Gastrocnemius medialis (tissue), 4 donors: ENCODE measurements around the gene ENPP3. TPM values are rescaled to one million over a fixed set of nuclear protein-coding genes. Genes with fewer than 3 reads are reported as not detected.

ENCODE experiments used
- ATAC-seq, 2 donors: fragments of 150-250 bp; one replicate each; pipeline ENCODE4 v1.9.1; 2016
- DNase-seq, 2 donors: peaks; one replicate each; pipeline ENCODE4 v3.0.0-alpha.2; 2019
- H3K27ac ChIP-seq, 4 donors: fragments of 200-600 bp; sonication (generic); 1 replicate in 1 of 4; 2 replicates in 3 of 4; pipeline ENCODE4 v1.5.1; 2016 to 2018; ENCODE audit warnings: mild to moderate bottlenecking in 2 of 4, moderate library complexity in 1 of 4
- H3K27me3 ChIP-seq, 3 donors: fragments of 200-600 bp; sonication (generic) in 2 of 3; 1 replicate in 1 of 3; 2 replicates in 2 of 3; pipeline versions ENCODE4 v1.5.1 to v1.6.0; 2016 to 2019; ENCODE audit warnings: mild to moderate bottlenecking in 1 of 3, moderate library complexity in 1 of 3
- H3K36me3 ChIP-seq, 2 donors: fragments of 200-600 bp; sonication (generic) in 1 of 2; one replicate each; pipeline ENCODE4 v1.5.1; 2017 to 2018
- H3K4me1 ChIP-seq, 2 donors: fragments of 200-600 bp; sonication (generic) in 1 of 2; one replicate each; pipeline ENCODE4 v1.5.1; 2016 to 2017; ENCODE audit warnings: mild to moderate bottlenecking in 2 of 2
- H3K4me3 ChIP-seq, 4 donors: fragments of 200-600 bp; sonication (generic) in 3 of 4; 1 replicate in 1 of 4; 2 replicates in 3 of 4; pipeline ENCODE4 v1.5.1; 2016 to 2019; ENCODE audit warnings: mild to moderate bottlenecking in 2 of 4
- H3K9me3 ChIP-seq, 3 donors: fragments of 200-600 bp; sonication (generic) in 2 of 3; 1 replicate in 1 of 3; 2 replicates in 2 of 3; pipeline ENCODE4 v1.5.1; 2016 to 2019
- POLR2A ChIP-seq, 2 donors: fragments of 450-650 bp; IDR thresholded peaks; one replicate each; pipeline ENCODE4 v1.6.1; 2017; ENCODE audit warnings: antibody characterized with exemption in 2 of 2, mild to moderate bottlenecking in 2 of 2, moderate library complexity in 2 of 2
- in situ Hi-C, 4 donors: fragments of 200-750 bp; cut with MboI; loops; one replicate each; pipeline versions ENCODE4 v1.15.0 to v1.8.0; 2017; ENCODE audit warnings: low sequenced_read_pairs in 4 of 4
- intact Hi-C: fragments of 100-400 bp; cut with DNase I; formaldehyde crosslinking; loops from one replicate; pipeline ENCODE4 v1.15.1; 2023; ENCODE audit warnings: low total_unique reads
- total RNA-seq, 4 donors: library from RNA; depleted of rRNA; stranded (reverse); fragments of >200 nt; gene quantifications; one replicate each; pipeline versions ENCODE4 v1.1.0 to v1.2.3, GENCODE V29; 2016
- TF ChIP-seq, protein P1 (sequence below), 5 experiments: fragments of 450-650 bp in 3 of 5; fragments of 200-600 bp in 2 of 5; sonication (generic) in 2 of 5; IDR thresholded peaks in 4 of 5; conservative IDR thresholded peaks in 1 of 5; 1 replicate in 4 of 5; 2 replicates in 1 of 5; pipeline ENCODE4 v1.5.1; 2016 to 2019; ENCODE audit warnings: antibody characterized with exemption in 5 of 5, mild to moderate bottlenecking in 3 of 5, moderate library complexity in 3 of 5

Gene ENPP3
- total RNA-seq, 4 donors from 2014 or later, result 0.07 TPM; not detected in 3

DNA sequence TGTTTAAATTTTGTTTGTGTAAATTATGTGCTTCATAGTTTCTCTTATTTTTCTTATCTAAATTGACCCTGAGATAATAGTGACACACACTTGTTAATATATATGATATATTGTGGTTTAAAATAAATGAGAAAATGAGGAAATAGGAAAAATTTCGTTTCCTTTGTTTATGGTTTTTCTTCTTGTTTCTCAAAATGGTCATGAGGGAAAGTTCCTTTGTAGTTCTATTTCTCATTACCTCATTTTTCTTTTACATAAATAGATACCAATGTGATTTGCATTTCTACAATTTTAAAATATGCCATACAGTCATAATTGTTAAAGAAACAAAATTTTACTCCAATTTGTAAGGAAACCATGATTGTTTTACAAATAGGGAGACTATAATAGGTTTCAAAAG lies 54.9 kb downstream of the ENPP3 start:
- in situ Hi-C loops, result loop anchor here (5.0 to 25.0 kb wide), 4 partner anchors 195 to 520 kb away; no protein-coding TSS in a partner anchor
- H3K27ac ChIP-seq, result no peak overlapping the region
- DNase-seq (no peak), ATAC-seq (no peak)
- H3K36me3 ChIP-seq, result no peaks in the 10 kb centered on the region
- intact Hi-C loops, result loop anchor here (5.0 kb wide), 1 partner anchor 220 kb away; no protein-coding TSS in a partner anchor
- H3K27me3 ChIP-seq, result no peaks in the 10 kb centered on the region
- H3K4me1 ChIP-seq, result no peaks in the 10 kb centered on the region
- H3K9me3 ChIP-seq, result no peaks in the 10 kb centered on the region
- no peak overlapping the region for H3K4me3 ChIP-seq
- TF ChIP-seq POLR2A (IDR thresholded peaks at IDR 0.05), result no peak
- TF ChIP-seq, protein P1, sequence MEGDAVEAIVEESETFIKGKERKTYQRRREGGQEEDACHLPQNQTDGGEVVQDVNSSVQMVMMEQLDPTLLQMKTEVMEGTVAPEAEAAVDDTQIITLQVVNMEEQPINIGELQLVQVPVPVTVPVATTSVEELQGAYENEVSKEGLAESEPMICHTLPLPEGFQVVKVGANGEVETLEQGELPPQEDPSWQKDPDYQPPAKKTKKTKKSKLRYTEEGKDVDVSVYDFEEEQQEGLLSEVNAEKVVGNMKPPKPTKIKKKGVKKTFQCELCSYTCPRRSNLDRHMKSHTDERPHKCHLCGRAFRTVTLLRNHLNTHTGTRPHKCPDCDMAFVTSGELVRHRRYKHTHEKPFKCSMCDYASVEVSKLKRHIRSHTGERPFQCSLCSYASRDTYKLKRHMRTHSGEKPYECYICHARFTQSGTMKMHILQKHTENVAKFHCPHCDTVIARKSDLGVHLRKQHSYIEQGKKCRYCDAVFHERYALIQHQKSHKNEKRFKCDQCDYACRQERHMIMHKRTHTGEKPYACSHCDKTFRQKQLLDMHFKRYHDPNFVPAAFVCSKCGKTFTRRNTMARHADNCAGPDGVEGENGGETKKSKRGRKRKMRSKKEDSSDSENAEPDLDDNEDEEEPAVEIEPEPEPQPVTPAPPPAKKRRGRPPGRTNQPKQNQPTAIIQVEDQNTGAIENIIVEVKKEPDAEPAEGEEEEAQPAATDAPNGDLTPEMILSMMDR (IDR thresholded peaks at IDR 0.05 in 4 of 5, conservative IDR thresholded peaks at IDR 0.05 in 1 of 5), result no peak

DNA sequence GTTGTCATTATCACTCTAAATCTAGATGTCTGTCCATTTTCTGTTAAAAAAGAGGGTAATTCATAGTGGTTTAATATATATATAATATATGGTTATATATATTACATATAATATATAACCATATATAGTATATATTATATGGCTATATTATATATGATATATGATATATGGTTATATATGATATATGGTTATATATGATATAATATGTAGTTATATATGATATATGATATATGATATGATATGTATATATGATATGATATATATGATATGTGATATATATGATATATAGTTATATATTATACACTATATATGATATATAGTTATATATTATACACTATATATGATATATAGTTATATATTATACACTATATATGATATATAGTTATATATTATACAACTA lies 55.5 kb downstream of the ENPP3 start:
- H3K27ac ChIP-seq, result no peak overlapping the region
- H3K27me3 ChIP-seq, result no peaks in the 10 kb centered on the region
- TF ChIP-seq, protein P1 (IDR thresholded peaks at IDR 0.05 in 4 of 5, conservative IDR thresholded peaks at IDR 0.05 in 1 of 5), result no peak
- no peak for TF ChIP-seq POLR2A (IDR thresholded peaks at IDR 0.05)
- intact Hi-C loops, result loop anchor here (5.0 kb wide), 1 partner anchor 220 kb away; no protein-coding TSS in a partner anchor
- no peaks in the 10 kb centered on the region for H3K4me1 ChIP-seq
- no peaks in the 10 kb centered on the region for H3K9me3 ChIP-seq
- H3K36me3 ChIP-seq, result no peaks in the 10 kb centered on the region
- in situ Hi-C loops, result loop anchor here (5.0 to 25.0 kb wide), 4 partner anchors 195 to 520 kb away; no protein-coding TSS in a partner anchor
- ATAC-seq, result no peak
- H3K4me3 ChIP-seq, result no peak overlapping the region
- no peak for DNase-seq

DNA sequence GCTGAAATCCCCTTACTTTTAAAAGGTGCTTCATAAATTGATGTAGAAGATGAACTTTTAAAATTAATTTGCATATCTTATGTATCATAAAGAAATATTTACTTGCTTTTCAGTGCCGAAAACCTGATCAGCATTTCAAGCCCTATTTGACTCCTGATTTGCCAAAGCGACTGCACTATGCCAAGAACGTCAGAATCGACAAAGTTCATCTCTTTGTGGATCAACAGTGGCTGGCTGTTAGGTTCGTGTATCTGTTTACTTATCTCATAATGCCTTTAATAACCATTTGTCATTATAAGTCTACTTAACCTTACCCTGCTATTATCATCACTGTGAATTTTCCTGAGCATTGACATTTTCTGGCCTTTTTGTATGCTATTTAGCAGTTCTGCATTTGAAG lies 56.3 kb downstream of the ENPP3 start:
- no peaks in the 10 kb centered on the region for H3K27me3 ChIP-seq
- no peaks in the 10 kb centered on the region for H3K36me3 ChIP-seq
- no peak overlapping the region for H3K27ac ChIP-seq
- in situ Hi-C loops (loop anchor here (5.0 to 25.0 kb wide), 4 partner anchors 194 to 519 kb away; no protein-coding TSS in a partner anchor), intact Hi-C loops (loop anchor here (5.0 kb wide), 1 partner anchor 219 kb away; no protein-coding TSS in a partner anchor)
- TF ChIP-seq POLR2A (IDR thresholded peaks at IDR 0.05), result no peak
- TF ChIP-seq, protein P1 (IDR thresholded peaks at IDR 0.05 in 4 of 5, conservative IDR thresholded peaks at IDR 0.05 in 1 of 5), result no peak
- no peak overlapping the region for H3K4me3 ChIP-seq
- H3K4me1 ChIP-seq, result no peaks in the 10 kb centered on the region
- DNase-seq (no peak), ATAC-seq (no peak)
- H3K9me3 ChIP-seq, result no peaks in the 10 kb centered on the region

DNA sequence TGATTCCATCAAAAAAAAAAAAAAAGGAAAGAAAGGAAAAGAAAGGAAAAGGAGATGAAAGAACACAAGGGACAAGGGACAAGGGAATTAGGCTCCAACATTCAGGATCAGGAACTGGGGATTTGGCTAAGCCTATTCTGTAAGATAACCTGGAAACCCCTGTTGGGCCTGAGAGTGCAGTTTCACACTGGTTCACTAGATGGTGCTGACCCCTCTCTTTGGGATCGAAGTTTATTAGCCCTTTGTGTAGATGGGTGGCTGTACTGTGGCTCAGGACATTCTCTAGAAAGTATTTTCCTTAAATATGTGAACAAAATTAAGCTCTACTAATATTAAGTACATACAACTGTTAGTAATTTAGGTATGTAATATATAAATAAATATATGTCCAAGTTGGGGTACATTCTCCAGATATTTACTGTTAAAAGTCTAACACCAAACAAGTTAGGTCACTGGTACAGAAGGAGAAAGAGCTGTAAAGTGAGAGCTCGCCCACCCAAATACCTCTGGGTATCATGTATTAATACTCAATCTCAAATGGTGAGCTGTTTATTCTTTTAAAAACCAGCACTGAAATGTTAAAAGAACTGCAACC lies 57.8 kb downstream of the ENPP3 start:
- peak; percentile 75 to 84 for ATAC-seq
- H3K9me3 ChIP-seq, result no peaks in the 10 kb centered on the region
- H3K27ac ChIP-seq, result no peak overlapping the region
- H3K36me3 ChIP-seq, result no peaks in the 10 kb centered on the region
- DNase-seq, result peak in 1 of 2 donors; percentile 22
- H3K4me1 ChIP-seq, result no peaks in the 10 kb centered on the region
- no peak for TF ChIP-seq POLR2A (IDR thresholded peaks at IDR 0.05)
- TF ChIP-seq, protein P1 (IDR thresholded peaks at IDR 0.05 in 4 of 5, conservative IDR thresholded peaks at IDR 0.05 in 1 of 5), result peak in 4 of 5 experiments; percentile 40 to 70 (median 54)
- in situ Hi-C loops, result loop anchor here (5.0 to 25.0 kb wide), 4 partner anchors 192 to 517 kb away; no protein-coding TSS in a partner anchor
- no peaks in the 10 kb centered on the region for H3K27me3 ChIP-seq
- intact Hi-C loops, result loop anchor here (5.0 kb wide), 1 partner anchor 217 kb away; no protein-coding TSS in a partner anchor
- H3K4me3 ChIP-seq, result no peak overlapping the region
